Stimulated activated naive CD8-positive, alpha-beta T cell treated with anti-CD3 and anti-CD28 coated beads, Interleukin-15, Interleukin-2, amounts not matched to agents 100 U/mL and 50 U/mL, for 24 hours (primary cell): Measurements from ENCODE around the gene PAM.
"Not testable (repeated sequence)": the region's sequence is repeated elsewhere in the genome, so short reads cannot be mapped to it uniquely, and the experiment has no call there.

ENCODE experiments used
- ATAC-seq: fragments of 150-1000 bp; cut with Tn5 transposase; one replicate; pipeline ENCODE4 v1.10.0; 2021
- DNase-seq: peaks from one replicate; pipeline ENCODE4 v3.0.0; 2021

The PAM gene

GRCh38 chr5:102751903-102752376 is 3.2 kb upstream of the PAM start:
- DNase-seq, ATAC-seq: not testable (repeated sequence)

DNA sequence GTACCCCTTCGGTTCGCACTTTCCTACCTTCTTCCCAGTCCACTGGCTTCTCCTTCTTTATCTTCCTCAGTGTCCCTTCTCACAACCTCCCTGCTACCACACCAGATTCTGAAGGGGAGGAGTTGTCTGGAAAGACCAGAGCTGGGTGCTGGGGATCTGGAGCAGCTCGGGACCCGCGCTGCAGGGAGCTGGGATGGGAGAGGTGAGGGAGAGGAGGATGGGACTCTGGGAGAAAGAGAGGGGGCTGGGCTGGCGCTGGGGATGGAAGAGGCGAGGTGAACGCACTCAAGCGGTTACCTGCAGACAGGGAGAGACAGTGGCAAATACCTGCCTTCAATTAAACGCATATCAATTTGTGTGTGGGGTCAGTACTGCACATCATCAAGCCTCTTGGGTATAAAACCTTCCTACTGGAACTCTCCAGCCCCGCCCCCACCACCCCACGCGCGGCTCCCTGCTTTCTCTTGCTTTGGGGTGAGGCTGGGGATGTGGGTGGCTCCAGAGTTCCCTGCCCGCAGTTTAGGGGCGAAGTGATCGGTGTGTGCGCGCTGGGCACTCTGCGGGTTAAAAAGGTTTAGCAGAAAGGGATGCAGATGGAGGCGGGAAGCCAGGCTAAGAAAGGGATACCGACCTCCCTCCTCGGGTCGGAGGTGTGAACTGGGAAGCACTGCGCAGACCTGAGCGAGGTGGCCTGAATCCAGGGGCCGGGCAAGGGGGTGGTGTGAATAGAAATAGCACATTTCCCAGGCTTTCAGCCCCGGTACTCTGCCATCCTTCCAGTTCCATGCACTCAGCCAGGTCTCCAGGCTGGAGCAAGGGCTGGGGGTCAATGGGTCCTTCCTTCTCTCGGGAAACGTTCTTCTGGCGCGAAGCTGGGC is 977 bp upstream of the PAM start:
- DNase-seq = peak; percentile 42
- no peak for ATAC-seq

- DNase-seq (peak; percentile 82), ATAC-seq (peak; percentile 79)
These were observed 724 bp downstream of the PAM start for GRCh38 chr5:102755686-102756371.

DNA sequence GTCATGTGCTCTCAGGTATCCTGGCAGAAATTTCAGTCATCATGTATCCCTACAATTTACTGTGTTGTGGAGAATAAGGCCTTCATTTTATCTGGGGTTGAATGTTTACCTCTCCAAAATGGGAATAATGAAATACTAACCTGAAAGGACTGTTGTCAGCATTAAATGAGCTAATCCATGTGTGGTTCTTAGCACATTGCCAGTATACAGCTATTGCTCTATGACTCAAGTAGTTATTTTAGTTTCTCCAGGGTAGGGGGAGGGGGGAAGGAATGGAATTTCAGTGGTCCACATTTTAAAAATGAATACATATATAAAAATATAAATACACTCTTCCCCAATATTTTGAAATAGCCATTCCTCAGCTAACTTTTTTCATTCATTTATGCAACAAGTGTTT is 3.5 kb downstream of the PAM start:
- no peak for DNase-seq

DNA sequence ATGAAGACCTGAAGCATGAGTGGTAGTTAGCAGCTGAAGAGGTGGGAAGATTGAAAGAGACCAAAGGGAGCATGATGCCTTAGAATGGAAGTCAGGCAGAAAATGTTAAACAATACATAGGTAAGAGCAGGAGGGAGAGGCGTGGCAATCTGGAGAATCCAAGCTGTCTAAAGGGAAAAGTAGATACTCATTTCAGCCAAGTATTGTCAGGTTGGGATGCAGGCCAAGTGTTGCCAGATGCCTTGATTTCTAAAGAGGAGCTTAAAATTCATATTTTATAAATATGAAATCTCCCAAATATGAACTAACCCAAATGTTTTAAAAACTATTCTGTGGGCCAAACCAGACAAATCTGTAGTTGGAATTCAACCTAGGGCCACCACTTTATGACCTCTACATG is 4.2 kb downstream of the PAM start:
- ATAC-seq = no peak
- DNase-seq = no peak

More for the DNA sequence above, 3.5 kb downstream of the PAM start:
- ATAC-seq = no peak

- DNase-seq (no peak), ATAC-seq (no peak)
These were observed 4.6 kb downstream of the PAM start for GRCh38 chr5:102759700-102760099.

DNA sequence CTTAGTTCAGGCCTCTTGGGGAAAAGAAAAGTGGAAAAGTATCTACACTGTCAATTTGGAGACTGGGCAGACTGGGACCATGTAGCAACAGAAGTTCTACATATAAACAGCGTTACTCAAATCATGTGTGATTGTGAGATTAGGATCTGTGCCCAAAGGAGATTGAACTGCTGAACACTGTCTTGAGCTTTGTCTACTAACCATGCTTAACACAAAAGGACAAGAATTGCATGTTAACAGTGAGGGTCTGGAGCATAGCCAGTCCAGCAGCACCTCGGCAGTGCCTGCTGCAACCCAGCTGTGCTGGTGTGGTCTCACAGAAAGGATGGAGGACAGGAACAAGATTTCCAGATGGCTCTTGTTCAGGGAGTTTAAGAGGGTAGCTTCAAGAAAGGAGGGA is 5.7 kb downstream of the PAM start:
- DNase-seq = no peak
- ATAC-seq = no peak

DNA sequence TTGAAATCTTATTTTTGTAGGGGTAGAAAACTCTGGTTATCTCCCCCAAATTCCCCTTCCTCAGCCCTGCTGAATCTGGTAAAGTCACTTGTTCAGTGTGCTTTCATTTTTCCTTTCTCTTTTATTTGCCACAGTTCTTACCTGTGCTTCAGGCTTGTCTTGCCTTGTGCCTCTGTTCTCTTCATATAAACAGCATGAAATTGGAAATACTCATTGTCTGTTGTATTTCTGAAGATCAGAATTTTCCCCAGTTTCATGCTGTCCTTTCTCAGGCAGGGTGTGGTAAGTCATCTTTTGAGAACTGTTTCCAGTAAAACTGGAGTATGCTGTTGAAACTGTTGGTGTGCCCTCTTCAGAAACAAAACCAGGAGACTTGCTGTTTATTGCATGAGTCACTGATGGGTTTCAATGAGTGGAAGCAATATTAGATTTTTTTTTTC is 7.0 kb downstream of the PAM start:
- ATAC-seq = peak; percentile 57

GRCh38 chr5:102762562-102763227 is 7.6 kb downstream of the PAM start:
- DNase-seq = no peak
- peak; percentile 33 for ATAC-seq

More for the DNA sequence above, 7.0 kb downstream of the PAM start:
- no peak for DNase-seq

GRCh38 chr5:102763734-102764133 is 8.6 kb downstream of the PAM start:
- ATAC-seq (no peak), DNase-seq (no peak)

DNA sequence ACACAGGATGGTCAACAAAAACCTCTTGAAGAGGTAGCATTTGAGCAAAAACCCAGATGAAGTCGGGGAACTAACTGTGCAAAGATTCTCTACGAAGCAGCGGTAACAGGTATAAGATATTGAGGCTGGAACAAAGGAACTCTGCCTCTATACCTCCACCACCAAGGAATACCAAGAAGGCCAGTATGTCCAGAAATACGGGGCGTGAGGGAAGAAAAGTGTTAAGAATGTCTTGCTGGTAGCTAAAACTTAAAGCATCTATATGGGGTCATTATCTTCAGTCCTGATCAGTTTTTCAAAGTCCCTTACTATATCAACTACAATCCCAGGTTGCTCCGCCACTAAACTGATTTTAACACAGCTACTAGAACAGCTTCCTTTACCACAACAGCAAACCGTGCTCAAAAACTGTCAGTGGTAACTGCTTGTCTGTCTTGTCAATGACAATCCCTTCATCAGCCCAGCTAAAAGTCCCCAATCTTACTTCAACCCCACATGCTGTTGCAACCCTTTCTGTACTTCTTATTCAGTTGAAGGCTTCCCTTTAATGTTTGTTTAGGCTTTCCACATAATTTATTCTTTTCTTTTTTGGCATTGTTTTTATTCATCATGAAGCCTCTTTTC is 9.4 kb downstream of the PAM start:
- DNase-seq (no peak), ATAC-seq (no peak)

DNA sequence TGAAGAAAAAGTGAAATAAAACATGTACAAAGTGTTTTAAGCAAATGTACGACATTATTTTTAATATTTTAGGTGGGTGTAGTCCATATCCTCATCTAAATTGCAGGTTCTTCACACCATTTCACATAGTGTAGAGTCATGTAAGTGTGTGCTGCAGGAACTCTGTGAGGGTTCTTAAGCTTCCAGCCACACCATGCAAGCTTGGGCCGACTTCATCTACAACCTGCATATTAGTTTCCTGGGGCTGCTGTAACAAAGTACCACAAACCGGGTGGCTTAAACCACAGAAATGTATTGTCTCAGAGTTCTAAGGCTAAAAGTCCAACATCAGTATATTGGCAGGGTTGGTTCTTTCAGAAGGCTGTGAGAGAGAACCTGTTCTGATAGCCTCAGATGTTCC is 10.2 kb downstream of the PAM start:
- ATAC-seq (no peak), DNase-seq (no peak)

DNA sequence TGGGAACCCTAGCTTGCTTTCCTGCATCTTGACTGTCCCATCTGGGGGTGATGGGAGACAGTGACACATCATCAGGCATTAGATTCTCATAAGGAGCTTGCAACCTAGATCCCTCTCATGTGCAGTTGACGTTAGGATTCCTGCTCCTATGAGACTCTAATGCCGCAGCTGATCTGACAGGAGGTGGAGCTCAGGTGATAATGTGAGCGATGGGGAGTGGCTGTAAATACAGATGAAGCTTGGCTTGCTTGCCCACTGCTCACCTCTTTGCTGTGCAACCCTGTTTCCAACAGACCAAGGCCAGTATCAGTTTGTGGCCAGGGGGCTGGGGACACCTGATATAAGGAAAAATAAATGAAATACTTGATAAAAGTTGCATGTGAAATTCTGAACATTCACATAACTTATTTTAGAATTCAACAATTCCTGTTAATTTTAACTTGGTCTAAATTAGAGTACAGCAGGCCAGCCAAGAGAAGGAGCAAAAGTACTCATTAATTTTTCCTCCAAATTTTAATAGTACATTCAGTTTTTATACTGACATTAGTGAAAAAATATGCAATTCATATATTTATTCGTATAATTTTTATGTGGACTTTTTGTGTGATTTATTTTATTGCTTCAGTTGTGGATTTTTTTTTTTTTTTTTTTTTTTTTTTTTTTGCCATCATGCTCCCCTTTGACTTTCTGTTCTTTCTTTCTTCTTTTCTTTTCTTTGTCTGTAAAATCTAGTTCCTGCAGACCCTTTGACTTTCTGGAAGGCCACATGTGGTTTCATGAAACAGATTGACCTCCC is 11.4 kb downstream of the PAM start:
- DNase-seq (no peak), ATAC-seq (no peak)

DNA sequence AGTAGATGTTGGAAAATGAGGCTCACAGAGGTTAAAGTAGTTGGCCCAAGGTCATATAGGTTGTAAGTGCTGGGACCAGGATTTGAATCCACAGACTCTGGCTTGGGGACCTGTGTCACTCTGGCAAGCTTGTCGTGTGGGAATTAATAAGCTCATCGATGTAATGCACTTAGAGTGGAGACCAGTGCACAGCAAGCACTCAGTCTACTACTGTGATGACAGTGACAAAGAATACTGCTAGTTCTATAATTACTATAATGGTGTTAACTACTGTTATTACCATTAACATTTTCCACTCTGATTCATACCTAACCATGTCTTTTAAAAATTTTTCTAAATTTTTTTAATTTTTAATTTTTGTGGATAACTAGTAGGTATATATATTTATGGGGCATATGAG is 12.8 kb downstream of the PAM start:
- ATAC-seq = peak; percentile 85

DNA sequence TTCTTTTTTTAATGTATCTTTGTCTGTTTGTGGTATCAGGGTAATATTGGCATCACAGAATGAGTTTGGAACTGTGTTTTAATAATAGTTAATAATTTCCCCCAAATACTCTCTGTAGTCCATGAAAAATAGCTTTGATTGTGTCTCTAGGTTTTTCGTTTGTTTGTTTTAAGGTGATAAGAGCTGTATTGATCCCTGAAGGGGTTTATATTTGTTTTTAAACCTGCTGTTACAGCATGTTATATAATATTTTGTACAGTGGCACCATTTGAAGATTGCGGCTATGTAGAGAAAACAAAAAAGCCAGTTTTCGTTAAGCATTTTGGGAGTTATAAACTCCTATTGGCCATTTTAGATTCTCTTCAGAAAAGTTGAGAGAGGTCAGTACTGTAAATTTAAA is 15.7 kb downstream of the PAM start:
- ATAC-seq (no peak), DNase-seq (no peak)

More for the DNA sequence above, 12.8 kb downstream of the PAM start:
- no peak for DNase-seq

DNA sequence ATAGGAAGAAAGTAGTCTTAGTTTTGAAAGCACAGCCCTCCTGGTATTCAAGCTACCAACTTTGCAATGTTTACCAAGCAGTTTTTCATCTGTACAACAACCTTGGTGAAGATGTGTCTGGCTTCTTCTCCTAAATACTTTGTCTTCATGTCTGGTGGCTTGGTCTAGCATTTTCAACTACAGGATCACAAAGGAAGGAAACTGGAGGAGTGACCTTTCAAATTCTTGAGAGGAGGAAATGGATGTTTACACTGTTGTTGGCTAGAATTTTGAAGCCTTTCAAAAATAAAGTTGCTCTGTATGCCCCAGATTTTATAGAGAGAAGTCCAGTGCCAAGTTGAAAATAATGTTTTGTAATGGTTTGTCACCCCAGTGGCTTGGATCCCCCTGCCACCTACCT is 16.3 kb downstream of the PAM start:
- DNase-seq (no peak), ATAC-seq (no peak)

- DNase-seq (no peak), ATAC-seq (no peak)
These were observed 17.2 kb downstream of the PAM start for GRCh38 chr5:102772273-102772672.

DNA sequence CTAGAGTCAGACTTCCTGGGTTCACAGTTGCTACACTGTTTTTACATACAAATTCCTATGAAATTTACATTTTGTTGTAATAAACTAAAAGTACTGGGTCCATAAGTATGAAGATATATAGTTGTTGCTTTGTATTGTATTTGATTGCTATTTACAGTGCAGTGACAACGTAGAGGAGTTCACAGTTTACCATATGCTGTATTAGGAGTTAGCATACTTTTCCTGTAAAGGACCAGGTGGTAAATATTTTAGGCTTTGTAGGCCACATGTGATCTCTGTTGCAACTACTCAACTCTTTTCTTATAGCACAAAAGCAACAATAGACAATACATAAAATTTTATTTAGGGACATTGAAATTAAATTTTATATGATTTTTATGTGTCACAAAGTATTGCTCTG is 18.0 kb downstream of the PAM start:
- ATAC-seq = no peak

DNA sequence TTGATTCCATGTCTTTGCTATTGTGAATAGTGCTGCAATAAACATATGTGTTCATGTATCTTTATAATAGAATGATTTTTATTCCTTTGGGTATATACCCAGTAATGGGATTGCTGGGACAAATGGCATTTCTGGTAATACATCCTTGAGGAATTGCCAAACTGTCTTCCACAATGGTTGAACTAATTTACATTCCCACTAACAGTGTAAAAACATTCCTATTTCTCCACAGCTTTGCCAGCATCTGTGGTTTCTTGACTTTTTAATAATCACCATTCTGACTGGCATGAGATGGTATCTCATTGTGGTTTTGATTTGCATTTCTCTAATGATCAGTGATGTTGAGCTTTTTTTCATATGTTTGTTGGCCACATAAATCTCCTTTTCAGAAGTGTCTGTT is 20.7 kb downstream of the PAM start:
- ATAC-seq, DNase-seq: not testable (repeated sequence)

More for the DNA sequence above, 18.0 kb downstream of the PAM start:
- DNase-seq = no peak

GRCh38 chr5:102777099-102777498 is 22.0 kb downstream of the PAM start:
- no peak for ATAC-seq
- no peak for DNase-seq

GRCh38 chr5:102778478-102778877 is 23.4 kb downstream of the PAM start:
- peak; percentile 91 for ATAC-seq
- DNase-seq = no peak
